Epidermal melanocyte (primary cell): ENCODE data around the gene PSMB3.

Source experiments
- DNase-seq: peaks from one replicate; pipeline ENCODE4 v3.0.0; 2011; ENCODE audit warnings: low spot score; ENCODE audit not compliant: insufficient read length

PSMB3 gene

DNA sequence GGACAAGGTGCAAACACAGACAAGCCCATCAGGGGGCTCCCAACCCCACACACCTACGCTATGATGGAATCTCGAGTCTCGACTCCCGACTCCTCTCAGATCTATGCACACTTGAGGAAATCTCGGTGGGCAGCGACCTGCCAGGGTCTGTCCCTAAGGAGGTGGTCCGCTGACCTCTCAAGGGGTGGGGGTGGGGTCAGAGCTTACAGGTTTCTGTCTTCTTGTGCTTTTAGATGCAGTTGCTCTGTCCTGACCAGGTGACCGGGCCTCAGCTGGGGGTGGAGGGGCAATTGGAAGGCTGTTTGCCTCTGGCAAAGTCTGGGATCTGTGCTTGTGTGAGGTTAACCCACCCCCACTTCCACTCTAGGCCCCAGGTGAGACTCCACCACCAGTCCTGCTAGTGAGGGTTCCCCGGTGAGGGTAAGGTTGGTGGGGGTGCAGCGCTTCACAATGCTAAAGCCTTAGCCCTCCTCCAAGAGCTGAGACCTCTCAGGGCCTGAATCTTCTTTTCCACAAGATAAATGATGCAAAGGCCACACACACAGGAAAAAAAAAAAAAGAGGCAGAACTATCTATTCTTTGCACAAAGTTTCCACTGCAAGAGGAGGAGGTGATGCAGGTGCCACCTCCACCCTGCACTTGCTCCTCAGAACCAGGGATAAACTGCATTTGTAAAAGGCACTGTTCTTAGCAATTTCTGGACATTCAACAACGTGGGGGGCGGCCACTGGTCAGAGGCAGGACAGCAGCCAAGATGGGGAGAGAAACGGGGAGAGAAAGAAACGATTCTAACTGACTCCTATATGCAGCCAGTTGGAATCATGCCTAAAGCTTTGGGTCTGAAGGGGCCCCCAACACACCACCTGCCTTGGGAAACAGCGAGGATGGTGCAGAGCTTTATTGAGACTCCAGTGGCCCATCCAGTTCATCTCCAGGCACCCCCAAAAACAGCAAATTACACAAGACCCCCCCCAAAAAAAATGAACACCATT lies 18.3 kb upstream of the PSMB3 start:
- DNase-seq: no peak

DNA sequence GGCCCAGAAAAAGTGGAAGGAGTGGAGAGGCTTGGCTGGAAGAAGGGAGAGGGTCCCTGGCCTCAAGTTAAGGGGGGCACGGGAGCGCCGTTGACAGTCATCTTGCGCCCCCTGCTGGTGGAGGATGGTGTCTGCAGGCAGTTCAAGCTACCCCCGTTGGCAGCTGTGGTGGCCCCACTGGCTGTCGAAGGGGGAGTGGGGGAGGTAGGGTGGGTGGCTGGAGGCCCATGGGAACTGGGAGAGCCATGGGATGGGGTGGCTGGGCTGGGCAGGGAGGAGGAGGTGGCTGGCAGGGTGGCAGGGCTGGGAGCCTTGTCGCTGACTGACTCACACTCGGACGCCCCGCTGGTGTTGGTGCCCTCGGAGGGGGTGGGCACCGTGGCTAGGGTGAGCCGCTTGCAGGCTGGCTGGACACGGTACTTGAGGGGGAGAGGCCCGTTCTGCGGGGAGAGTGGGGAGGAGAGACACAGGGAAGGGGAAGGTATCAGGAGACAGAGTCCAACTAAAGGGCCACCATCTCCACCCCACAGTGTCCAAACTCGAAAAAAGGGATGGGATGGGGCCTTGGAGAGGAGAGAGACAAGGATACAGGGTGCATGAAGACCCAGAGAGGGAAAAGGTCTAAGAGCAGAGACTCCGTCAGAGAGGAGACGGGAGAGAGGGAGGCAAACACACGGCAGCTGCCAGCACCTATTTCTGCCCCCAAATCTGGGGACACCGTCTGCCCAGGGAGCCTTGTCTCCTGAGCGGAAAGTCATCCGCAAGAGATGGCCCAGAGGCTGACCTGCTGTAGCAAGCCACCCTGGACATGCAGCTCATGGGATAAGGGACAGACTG lies 17.2 kb upstream of the PSMB3 start:
- peak; percentile 72 for DNase-seq

DNA sequence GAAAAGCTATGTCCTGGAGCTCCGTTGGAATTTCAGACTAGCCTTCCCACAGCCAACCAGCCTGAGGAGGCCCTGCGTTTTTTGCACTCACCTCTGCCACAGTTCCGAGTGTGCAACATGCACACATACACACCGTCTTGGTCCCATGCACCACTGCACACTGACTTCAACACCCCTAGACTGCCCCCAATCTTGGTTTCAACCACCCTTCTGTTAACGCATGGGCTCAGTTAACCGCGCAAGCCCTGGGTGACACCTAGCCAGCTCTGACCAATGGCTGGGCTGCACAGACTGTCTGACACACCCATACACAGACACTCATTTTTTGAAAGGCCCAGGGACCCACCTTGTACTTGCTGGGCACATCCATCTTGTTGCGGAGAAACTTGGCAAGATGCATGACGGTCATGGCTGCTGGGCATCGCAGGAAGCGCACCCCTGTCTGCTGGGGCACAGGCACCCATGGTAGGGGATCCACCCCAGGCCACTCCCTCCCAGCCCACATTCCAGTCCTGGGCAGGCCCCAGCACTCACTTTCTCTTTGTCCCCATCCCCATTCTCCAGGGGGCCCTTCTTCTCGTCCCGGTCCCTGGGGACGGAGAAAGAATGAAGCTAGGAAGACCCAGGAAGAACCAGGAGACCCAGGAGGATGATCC lies 14.4 kb upstream of the PSMB3 start:
- DNase-seq: no peak

DNA sequence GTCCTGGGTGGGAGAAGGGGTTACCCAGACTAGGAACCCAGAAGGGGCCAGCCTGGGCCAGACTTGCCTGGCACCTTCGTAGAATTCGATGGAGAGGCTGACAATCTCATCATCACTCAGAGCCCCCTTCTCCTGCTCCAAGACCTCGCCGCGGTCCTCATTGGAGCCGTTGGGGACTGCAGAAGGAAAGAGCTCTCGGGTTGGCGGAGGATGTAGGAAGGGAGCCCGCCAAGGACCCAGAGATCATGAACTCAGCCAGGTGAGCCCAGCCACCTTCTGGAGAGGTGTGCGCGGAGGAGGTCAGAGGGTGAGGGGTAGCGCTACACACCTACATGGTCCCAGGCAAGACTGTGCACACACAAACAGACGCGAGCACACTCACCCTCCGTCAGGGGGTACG lies 13.9 kb upstream of the PSMB3 start:
- no peak for DNase-seq

DNA sequence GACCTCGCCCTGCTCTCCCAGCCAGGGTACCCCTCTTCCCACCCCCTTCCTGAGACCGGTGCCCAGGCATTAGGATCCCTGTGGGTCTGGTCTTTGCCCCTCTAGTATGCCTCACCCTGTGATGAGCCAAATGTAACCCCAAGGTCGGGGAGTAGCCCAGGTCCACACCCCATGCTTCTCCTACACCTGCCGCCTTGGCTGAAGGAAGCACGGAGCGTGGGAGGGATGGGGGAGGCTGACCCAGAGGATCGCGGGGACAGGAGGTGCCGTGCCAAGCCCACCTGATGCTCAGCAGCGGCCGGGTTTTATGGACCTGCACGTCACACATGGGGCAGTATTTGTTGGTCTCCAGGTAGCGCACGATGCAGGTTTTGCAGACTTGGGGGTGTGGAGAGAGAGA lies 13.2 kb upstream of the PSMB3 start:
- no peak for DNase-seq

DNA sequence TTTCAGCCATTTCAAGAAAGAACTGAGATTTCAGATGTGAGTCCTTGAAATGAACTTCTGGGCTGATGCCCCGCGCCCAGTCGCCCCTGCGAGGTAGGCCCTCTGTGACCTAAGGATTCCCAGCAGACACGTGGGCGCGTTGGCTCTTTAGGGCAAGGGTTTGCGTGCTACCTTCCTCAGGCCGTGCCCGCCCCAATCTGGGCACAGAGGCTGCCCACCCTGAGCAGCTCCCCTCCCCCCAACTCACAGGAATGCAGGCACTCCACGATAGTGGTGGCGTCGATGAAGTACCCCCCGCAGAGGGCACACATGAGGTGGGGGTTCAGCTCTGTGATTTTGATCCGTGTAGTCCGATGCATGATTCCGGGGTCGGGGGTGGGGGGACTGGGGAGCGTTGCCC lies 12.5 kb upstream of the PSMB3 start:
- DNase-seq: no peak

DNA sequence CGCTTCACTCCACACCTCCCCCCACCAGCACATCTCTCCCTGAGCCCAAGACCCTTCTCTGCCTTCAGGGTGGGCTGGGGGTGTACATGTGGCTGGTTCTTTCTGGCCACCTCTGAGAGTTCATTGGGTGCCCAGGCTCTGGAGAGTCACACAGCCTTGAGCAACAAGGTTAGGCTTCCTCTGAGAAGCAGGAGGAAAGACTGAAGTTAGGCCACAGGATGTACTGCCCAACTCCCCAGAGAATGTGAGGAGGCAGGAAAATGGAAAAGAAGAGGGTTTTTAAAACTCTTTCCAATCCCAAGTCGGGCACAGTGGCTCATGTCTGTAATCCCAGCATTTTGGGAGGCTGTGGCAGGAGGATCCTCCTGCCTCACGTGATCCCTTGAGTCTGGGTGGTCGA lies 11.7 kb upstream of the PSMB3 start:
- DNase-seq: no peak

DNA sequence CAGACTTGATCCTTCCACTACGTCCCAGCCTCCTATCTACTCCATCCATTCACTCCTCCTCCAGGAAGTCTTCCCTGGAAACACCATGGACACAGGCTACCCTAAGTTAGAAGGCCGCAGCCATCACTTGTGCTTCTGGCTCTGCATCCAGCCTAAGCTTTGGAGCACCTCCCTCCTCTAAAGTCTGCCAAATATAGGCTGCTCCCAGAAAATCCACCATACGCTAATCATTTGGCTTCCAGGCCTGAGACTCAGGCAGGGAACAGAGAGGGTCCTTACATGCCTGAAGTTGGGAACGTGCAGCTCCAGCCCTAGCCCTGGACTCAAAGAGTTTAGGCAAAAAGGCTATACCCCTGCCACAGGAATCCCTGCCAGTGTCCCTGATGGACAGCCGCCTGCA lies 11.1 kb upstream of the PSMB3 start:
- DNase-seq: no peak

DNA sequence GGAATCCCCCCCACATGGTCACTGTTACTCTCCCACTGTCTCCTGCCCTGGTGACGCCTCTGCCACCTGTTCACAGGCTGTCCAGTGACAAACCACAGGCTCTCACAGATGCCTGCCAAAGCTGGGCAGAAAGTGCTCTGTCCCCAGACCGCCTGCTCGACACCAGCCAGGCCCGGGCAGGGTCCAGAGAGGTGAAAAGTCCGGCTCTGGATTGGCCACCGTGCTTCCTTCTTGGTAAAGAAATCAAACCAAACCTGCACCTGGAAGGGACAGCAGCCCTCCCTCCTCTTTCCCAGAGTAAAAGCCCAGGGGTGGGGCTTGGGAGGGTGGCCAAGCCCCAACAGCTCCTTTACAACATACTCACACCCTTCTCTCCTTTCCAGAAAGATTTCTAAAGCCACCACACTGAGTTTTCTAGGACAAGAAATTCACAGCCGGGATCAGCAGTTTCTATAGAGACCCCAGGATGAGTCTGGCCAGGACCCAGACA lies 10.6 kb upstream of the PSMB3 start:
- DNase-seq: no peak

DNA sequence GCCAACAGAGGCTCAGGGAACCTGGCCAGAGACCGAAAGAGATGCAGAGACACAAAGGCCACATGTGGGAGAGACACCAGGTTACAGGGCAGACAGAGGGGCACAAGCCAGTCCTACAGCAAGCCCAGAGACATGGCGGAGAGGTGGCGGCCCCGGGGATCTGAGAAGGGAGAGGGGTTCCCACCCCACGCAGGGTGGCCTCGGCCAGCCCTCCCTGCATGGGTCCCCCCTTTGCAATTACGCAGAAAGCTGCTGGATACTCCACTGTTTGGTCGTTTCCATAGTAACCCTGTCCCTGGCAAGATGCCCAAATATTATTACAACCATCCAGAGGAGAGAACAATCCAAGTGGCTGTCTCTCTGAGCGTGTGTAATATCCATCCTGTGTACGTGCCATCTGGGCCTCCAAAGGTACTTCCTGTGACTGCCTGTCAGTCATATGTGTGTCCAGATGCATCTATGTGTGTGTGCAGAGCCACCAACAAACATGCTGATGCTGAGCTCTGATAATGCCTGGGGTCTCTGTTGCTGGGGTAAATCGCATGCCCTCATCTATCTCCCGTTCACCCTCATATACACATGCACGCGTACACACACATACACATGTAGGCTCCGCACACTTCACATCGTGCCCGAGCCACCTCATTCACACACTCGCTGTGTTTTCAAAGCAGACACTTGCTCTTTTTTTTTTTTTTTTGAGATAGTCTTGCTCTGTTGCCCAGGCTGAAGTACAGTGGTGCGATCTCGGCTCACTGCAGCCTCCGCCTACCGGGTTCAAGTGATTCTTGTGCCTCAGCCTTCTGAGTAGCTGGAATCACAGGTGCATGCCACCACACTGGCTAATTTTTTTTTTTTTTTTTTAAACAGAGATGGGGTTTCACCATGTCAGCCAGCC lies 9.9 kb upstream of the PSMB3 start:
- no peak for DNase-seq

DNA sequence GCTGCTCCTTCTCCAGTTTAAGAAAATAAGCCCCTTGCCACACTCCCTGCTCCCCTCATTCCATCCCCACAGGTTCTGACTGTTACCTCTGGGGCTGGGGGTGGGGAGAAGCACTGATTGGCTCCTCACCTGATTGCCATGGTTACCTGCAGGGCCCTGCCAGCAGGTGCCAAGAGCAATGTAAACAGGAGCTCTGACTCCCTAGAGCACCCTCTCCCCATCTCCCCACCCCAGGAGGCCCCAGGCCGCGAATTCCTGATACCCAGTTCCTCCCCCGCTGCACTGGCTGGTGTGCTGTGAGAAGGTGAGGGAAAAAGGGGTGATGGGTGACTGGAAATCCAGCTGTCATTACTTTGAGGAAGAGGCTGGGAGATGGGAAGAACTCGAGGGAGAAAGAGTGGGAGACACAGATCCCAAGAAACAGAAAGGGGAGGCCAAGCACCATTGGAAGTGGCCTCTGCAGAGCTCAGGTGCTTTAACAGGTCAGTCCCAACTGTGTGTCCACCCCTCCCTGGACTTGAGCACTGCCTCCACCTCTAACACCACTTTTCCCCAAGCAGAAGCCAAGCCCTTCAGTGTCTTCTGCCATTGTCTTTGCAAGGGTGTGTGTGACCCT lies 8.9 kb upstream of the PSMB3 start:
- DNase-seq: no peak

DNA sequence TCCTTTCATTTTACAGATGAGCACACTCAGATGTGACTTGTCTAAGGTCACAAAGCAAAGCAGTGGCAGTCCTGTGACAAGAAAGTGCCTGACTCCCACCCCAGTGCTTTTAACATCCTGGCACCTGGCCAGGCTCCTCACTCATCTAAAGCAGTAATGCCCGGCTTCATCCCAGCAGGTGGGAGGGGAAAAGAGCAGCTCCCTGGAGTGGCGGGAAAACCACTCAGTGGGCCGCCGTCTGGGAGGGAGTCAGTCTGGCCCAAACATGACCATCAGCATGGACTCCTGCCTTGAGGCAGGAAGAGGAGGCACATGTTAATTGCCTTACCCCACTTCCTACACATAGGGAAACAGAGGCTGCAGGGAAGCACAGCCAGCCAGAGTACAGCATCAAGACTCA lies 7.0 kb upstream of the PSMB3 start:
- no peak for DNase-seq

DNA sequence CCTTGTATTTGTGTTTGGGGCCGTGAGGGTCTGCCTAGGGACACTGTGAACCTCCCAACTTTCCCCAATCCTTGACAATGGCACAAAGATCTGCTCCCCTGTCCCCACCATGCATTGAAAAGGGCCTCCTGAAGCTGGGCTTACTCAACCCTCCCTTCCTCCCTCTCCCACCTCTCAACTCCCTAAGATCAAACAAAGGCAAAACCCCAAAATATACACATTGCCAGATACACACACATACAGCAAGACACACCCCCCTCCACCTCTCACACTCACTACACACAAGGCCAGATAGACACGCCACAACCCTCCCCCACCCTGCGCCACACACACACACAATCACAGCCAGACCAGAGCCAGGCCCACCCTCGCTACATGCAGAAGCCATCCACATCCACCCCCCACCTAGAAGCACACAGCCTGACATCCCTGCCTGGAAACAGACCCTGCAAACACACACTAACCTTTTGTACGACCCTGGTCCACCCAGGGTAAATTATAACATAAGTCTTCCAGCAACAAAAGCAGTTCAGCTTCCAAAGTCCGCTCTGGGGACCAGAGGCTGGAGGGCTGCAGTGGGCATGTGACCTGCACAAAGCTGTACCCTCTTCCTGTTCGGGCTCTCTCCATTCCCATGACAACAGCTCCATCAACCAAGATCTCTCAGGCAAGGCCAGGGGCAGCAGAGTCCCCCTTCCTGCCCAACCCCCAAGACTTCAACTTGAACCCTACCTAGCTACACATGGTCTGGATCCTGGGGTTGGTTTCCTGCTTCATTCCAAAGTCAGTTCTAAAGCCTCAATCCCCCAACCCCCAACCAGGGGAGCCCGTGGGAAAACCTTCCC lies 6.3 kb upstream of the PSMB3 start:
- DNase-seq: no peak

DNA sequence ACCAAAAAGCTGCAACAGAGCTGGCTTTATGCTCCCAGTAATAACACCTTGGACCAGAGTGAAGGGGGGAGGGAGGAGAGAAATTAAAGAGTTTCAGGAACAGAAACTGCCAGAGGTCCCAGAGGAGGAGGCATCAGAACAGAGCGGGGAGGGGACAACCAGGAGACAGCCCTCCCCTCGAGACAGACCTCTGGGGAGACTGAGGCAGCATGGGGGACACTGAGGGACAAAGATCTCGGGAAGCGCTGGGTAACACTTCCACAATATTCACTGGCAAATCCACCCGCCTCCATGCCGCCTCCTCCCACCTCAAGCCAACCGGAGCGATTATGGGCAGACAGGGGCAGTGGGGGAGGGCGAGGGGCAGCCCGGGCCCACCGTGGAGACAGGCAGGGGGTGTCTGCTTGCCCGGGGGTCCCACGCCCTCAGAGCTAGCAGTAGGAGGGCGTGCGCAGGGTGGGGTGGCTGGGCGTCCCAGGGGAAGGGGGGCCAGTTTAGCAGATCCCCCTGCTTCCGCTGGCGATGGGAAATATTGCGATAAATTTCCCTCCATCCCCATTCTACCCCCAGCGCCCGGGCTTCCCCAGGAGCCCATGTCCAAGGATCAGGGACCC lies 5.6 kb upstream of the PSMB3 start:
- no peak for DNase-seq

DNA sequence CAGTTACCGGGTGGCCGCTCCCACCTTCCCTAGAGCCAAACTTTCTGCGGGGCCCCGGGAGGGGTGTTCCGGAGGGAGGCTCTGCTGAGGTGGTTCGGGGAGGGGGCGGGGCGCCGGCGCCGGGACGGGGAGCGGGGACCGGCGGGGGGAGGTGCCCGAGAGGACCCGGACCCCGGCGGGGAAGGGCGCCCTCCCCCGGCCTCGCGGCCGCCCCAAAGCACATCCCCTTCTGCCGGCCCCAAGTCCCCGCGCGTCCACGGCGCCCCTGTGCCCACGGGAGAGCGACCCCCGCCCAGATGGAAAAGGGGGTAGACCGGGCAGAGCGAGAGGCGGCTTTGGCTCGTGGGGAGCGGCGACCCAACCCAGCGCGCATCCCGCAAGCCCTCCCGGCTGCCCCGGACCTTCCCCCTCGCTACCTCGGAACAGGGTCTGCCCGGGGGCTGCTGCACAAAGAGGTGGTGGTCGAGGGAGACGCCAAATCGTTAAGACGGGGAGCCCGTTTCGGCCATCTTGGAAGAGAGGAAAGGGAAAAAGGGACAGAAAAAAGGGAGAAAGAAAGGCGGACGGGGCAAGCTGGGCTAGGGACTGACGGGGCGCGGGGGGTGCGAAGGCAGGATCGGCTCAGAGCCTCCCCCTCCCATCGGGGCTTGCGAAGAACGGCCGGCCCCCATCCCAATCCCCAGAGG lies 4.9 kb upstream of the PSMB3 start:
- DNase-seq: no peak

DNA sequence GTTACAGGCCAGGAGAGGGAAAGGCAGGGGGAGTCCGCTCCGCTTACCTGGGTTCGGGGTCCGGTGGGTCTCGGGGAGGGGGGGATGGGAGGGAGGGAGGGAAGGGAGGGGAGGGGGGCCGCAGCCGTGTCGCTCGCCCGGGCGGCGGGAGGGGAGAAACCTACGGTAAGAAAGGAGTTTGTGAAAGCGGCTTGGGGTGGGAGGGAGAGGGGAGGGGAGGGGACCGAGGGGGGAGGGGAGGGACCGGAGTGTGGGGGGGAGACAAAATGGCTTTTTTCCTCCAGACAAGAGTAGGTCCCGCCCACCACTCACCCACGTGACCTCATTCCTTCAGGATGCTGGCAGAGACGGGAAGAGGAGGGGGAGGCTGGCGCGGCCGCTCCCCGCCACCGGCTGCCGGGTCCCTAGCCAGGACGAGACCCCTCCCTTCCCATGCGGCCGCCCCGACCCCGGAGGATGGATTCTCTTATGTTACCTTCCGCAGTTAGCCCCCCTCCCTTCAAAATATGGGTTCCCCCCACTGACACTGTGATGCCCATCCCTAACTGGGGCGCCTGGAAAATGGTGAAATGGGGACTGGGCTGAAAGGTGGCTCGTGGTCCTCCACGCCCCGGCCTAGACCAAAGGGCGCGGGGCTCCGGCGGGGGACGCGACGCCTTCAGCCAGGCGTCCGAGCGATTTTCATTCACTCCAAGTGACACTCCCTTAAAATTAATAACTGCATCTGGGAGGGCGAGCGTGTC lies 4.2 kb upstream of the PSMB3 start, which contains the start of gene PCGF2:
Gene PCGF2 (minus strand): TSS at position 188 of the 743 bp plus-strand sequence. CDS start 7,934 bp downstream, outside the sequence.
- DNase-seq: peak; percentile 78

DNA sequence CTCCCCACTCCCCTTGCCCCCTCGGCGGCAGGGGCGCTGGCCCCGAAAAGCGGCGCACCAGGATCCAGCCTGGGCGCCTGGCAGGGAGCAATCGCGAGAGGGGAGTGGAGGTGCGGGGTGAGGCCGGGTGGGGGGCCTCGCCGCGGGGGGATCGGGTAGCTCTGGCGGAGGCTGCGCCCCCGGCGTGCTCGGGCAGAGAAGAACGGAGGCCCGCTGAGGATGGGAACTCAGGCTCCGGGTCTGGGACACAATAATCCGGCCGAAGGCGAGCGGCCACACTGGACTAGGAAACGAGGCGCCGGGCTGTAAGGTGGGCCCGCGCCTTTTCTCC lies 3.7 kb upstream of the PSMB3 start:
- DNase-seq: no peak
